Measurements from ENCODE around the gene ADAD2.

ADAD2 gene

DNA sequence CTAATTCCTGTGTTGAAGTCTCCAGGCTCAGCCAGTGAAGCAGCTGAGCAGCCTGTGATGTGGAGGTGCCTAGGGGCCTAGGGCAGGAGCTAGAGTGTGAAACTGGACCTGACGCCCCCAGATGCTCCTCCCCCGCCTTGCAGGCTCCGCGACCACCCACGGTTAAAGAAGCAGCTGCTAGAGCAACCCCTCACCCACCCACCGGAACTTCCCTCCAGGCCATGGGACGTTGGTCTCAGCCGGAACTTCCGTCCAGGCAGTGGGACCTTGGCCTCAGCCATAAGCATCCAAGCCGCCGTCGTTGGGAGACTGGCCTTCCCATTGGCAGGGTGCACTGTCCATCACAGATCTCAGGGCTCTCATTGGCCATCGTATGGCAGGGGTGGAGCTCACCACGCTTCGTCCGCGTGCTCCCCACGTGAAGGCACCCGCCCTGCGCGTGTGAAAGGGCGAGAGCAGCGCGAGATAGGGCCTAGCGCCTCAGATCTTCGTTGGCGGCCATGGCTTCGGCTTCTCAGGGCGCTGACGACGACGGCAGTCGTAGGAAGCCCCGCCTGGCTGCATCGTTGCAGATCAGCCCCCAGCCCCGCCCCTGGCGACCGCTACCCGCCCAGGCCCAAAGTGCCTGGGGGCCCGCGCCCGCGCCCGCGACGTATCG lies at the start of gene ADAD2:
TSS of gene ADAD2 (plus strand) at position 427 of the 658 bp plus-strand sequence. CDS start at position 501, 74 bp downstream.
- TF ChIP-seq ZFX (IDR thresholded peaks at IDR 0.05; ENCODE audit: borderline replicate concordance): no peak
- TF ChIP-seq, protein P1, sequence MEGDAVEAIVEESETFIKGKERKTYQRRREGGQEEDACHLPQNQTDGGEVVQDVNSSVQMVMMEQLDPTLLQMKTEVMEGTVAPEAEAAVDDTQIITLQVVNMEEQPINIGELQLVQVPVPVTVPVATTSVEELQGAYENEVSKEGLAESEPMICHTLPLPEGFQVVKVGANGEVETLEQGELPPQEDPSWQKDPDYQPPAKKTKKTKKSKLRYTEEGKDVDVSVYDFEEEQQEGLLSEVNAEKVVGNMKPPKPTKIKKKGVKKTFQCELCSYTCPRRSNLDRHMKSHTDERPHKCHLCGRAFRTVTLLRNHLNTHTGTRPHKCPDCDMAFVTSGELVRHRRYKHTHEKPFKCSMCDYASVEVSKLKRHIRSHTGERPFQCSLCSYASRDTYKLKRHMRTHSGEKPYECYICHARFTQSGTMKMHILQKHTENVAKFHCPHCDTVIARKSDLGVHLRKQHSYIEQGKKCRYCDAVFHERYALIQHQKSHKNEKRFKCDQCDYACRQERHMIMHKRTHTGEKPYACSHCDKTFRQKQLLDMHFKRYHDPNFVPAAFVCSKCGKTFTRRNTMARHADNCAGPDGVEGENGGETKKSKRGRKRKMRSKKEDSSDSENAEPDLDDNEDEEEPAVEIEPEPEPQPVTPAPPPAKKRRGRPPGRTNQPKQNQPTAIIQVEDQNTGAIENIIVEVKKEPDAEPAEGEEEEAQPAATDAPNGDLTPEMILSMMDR (IDR thresholded peaks at IDR 0.05): no peak
- no peak within 1 kb of the TSS for H3K27ac ChIP-seq

DNA sequence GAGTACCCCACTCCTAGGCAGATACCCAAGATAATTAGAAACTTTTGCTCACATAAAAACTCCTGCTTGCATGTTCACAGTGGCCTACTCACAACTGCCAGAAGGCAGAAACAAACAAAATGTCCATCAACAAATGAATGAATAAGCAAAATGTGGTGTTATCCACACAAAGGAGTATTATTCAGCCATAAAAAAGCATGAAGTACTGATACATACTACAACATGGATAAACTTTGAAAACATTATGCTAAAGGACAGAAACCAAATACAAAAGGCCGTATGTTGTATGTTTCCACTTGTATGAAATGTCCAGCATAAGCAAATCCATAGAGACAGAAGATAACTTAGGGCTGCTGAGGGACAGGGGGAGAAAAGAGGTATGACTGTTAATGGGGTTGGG lies 47.9 kb upstream of the ADAD2 start:
- TF ChIP-seq, protein P1 (IDR thresholded peaks at IDR 0.05): no peak
- TF ChIP-seq ZFX (IDR thresholded peaks at IDR 0.05; ENCODE audit: borderline replicate concordance): no peak
- H3K27ac ChIP-seq: no peak overlapping the region

DNA sequence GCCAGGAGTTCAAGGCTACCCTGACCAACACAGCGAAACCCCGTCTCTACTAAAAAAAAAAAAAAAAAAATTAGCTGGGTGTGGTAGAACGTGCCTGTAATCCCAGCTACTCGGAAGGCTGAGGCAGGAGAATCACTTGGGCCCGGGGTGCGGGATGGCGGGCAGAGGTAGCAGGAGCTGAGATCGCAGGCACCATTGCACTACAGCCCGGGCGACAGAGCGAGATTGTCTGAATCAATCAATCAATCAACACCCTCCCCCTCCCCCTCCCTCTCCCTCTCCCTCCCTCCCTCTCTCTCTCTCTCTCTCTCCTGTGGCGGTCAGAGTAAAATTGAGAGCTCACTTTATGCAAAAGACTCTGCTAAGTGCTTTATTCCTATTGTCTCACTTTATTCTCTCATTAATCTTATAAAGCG lies 47.2 kb upstream of the ADAD2 start:
- no peak overlapping the region for H3K27ac ChIP-seq
- no peak for TF ChIP-seq ZFX (IDR thresholded peaks at IDR 0.05; ENCODE audit: borderline replicate concordance)

DNA sequence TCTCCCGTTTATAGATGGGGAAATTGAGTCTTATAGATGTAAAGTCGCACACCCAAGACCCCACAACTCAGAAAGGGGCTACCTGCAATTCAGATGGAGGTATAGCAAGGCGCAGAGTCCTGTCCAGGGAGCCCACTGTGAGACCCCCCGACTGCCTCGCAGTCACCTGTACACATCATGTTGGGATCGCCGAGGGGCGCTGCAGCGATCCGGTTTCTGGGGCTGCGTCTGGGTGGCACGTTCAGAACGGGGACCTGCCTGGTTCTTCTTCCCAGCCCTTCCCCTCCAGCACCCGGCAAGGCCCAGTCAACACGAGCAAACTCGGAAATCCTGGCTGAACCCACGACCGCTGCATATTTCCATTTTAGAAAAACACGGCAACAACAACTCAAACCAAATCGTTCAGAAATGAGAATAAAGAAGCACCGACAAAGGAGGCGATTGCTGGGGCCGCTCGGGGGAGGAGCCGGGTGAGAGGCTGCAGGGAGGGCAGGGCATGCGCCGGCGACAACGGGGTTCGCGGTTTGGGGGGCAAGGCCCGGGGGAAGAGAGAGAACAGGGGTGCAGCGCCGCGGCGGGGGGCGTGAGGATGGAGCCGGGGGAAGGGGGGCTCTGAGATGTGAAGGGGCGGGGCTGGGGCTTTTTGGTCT lies 46.6 kb upstream of the ADAD2 start:
- TF ChIP-seq, protein P1 (IDR thresholded peaks at IDR 0.05): no peak
- TF ChIP-seq ZFX (IDR thresholded peaks at IDR 0.05; ENCODE audit: borderline replicate concordance): no peak
- H3K27ac ChIP-seq: peak overlapping the region; percentile 50

DNA sequence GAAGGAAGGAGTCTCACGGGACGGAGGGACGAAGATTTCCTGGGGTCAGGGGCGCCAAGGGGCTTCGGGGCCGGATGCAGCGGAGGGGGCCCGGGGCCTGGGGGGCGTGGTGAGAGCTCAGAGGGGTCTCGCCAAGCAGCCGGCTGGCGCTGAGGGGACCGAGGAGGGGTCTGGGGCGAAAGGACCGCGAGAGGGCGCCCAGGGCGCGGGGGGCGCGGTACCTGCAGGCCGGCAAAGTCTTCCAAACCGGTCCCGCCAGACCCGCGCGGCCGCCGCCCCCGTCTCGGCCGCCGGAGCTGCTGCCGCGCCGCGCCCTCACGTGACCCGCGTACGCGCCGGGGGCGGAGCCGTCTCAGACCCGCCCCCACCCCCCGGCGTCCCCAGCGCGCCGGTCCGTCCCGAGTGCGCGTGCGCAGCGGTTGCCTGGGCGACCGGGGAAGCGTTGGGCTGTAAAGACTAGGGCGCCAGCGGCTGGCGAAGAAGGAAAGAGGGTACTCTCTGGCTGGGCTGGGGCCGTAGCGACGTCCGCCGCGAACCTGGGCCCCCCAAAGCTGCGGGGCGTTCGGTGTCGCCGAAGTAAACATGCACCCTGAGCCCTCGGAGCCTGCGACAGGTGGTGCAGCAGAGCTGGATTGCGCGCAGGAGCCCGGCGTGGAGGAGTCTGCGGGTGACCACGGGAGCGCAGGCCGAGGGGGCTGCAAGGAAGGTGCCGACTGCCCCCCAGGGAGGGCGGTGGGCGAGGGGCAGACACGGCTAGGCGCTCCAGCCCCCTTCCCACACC lies 45.9 kb upstream of the ADAD2 start, which contains the start of the genes DNAAF1 and HSDL1:
TSS of gene DNAAF1 (plus strand) at position 450 of the 781 bp plus-strand sequence. CDS start at position 583, 133 bp downstream.
TSS of gene HSDL1 (minus strand) at position 319 of the 781 bp plus-strand sequence. CDS start 13,856 bp downstream, outside the sequence.
- peak within 1 kb of the TSS; percentile 50 for H3K27ac ChIP-seq
- TF ChIP-seq, protein P1 (IDR thresholded peaks at IDR 0.05): peak; percentile 27
- TF ChIP-seq ZFX (IDR thresholded peaks at IDR 0.05; ENCODE audit: borderline replicate concordance): no peak

DNA sequence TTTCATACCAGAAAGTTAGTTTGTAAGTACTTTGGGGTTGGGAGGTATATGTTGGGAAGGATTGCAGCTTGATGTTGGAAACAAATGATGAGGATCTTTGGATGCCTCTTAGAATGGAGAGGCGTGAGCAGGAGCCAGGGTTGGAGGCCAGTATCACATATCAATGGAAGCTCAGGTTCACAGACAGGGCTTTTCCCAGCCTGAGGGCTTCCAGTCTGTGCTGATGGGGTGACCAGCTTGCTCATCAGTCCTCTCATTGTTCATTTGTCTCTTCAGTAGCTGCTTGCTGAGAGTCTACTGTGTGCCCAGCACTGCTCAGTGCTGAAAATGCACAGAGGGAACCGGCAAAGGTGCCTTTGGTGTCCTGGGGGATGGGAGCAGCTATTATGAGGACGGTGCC lies 40.0 kb upstream of the ADAD2 start:
- no peak overlapping the region for H3K27ac ChIP-seq
- TF ChIP-seq, protein P1 (IDR thresholded peaks at IDR 0.05): no peak
- TF ChIP-seq ZFX (IDR thresholded peaks at IDR 0.05; ENCODE audit: borderline replicate concordance): no peak

DNA sequence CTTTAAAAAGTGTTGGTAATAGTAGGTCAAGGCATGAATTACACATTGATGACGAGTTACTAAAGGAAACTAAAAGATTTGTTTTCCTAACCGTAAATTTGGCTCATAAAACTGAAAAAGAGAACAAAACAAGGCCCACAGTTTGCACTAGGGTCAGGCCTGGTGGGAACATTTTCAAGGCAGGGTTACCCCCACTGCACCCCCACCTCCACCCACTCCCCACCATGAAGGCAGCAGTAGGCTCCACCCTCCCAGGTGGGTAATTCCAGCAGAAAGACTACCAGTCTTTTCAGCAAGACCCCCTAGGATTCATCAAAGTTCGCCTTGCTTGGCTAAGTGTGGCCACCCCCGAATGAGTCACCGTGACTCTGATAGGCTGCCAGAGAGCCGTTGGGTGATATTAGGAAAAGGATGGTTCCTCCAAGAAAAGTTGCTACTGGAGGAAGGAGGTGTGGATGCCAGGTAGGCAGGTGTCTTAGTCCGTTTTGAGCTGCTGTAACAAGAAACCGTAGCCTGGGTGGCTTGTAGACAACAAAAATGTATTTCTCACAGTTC lies 37.2 kb upstream of the ADAD2 start:
- H3K27ac ChIP-seq: no peak overlapping the region
- TF ChIP-seq, protein P1 (IDR thresholded peaks at IDR 0.05): no peak
- TF ChIP-seq ZFX (IDR thresholded peaks at IDR 0.05; ENCODE audit: borderline replicate concordance): no peak

All from 22Rv1 (cell line).